Peyer's patch (tissue), 4 donors: ENCODE results near the gene CD300LB.

Source experiments
- CTCF ChIP-seq, 6 experiments: fragments of 450-650 bp in 4 of 6; fragments of 200-600 bp in 2 of 6; sonication (generic) in 1 of 6; IDR thresholded peaks; one replicate each; pipeline ENCODE4 v1.5.1; 2017 to 2019; ENCODE audit warnings: antibody characterized with exemption in 6 of 6, mild to moderate bottlenecking in 3 of 6, moderate library complexity in 1 of 6
- POLR2A ChIP-seq, 2 donors: fragments of 450-650 bp; IDR thresholded peaks; one replicate each; pipeline ENCODE4 v1.5.1; 2017; ENCODE audit warnings: antibody characterized with exemption in 2 of 2, mild to moderate bottlenecking in 2 of 2, moderate library complexity in 2 of 2

DNA sequence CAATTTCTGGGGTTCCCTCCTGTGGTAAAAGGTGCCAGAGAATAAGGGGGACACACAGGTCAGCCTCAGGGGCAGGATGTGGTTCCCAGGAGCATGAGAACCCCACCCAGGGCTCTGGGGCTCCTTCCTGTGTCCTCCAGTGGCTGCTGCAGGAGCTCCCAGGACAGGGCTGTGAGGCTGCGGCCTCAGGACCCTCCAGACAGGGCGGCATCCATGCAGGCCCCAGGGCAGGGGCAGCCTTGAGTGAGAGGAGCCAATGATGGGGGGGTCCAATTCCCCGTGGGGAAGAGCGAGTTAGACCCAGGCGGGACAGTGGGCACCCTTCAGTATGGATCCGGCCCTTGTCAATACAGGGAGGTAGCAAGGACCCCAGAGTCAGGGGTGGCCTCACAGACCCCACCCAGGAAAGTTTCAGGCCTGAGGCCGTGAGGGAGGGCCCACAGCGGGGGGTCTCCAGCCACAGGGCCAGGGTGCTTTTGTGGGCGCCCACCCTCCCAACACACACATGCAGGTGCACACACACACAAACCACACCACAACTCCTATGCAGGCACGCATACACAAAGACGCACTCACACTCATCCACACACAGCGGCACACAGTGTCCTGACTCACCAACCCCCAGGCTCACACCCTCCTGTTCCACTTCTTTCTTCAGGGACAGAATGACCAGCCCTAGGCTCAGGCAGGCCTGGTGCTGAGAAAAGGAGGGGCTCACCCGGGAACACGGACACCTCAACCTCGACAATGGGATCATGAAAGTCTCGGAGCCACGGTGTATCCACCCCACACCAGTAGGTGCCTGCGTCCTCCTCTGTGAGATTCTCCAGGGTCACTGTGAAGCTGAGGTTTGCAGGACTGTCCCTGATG, 12.9 kb upstream of the CD300LB start:
- no peak for TF ChIP-seq CTCF (IDR thresholded peaks at IDR 0.05)
- no peak for TF ChIP-seq POLR2A (IDR thresholded peaks at IDR 0.05)
